HT1080 (cell line): ENCODE data around the gene GAPT. TPM values are rescaled to one million over a fixed set of nuclear protein-coding genes. Genes with fewer than 3 reads are reported as not detected.

Experiments
- DNase-seq: peaks from one replicate; pipeline ENCODE4 v3.0.0-alpha.2; 2015; ENCODE audit warnings: low read depth
- polyA plus RNA-seq, 2 experiments: library from polyadenylated mRNA; depleted of rRNA; stranded (reverse); fragments of >200 nt; gene quantifications; 2 replicates each; pipeline ENCODE4 v1.2.3, GENCODE V29; 2015
- total RNA-seq: library from RNA; depleted of rRNA; stranded (reverse); fragments of >200 nt; shearing (Covaris generic); gene quantifications from 2 replicates; pipeline ENCODE4 v1.2.3, GENCODE V29; 2014; rRNA removed

Gene GAPT
- total RNA-seq = not detected in 2 replicates
- not detected in 2 replicates for polyA plus RNA-seq (2015; cell fraction: cytosol; rRNA removed)
- polyA plus RNA-seq (2015; cell fraction: nucleus; rRNA removed) = not detected in 2 replicates

DNA sequence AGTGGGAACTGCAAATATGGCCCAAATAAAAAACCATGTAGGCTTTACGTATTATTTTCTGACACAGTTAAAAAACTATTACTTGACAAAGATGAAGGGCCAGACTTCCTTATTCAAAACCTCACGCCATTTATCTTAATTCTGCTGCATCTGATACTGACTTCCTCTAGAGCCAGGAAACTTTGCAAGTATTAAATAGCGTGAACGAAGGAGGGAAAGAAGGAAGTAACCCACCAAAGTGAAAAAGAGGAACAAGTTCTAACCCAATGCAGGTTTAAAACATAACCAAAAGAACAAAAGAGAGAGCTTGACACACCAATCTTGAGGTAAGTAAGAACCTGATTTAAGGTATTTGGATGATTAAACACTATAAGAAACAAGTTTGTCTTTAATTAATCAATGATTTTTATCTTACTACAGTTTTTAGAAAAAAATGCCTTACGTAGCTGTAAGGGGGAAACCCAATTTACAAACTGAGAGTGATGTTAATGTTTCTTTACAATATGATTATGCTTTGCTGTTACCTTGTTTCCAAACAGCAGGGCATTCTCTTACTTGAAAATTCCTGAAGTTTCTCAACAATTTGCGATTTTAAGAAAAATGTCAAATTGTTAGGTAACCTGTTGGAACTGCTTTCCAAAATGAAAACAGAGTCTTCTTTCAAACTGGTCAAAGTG lies at the start of gene GAPT:
TSS of gene GAPT (plus strand) at position 220 of the 677 bp plus-strand sequence. CDS start 3,102 bp downstream, outside the sequence.
- no peak for DNase-seq

- no peak for DNase-seq
Measured at GRCh38 chr5:58444805-58445204, 46.4 kb upstream of the GAPT start.

DNA sequence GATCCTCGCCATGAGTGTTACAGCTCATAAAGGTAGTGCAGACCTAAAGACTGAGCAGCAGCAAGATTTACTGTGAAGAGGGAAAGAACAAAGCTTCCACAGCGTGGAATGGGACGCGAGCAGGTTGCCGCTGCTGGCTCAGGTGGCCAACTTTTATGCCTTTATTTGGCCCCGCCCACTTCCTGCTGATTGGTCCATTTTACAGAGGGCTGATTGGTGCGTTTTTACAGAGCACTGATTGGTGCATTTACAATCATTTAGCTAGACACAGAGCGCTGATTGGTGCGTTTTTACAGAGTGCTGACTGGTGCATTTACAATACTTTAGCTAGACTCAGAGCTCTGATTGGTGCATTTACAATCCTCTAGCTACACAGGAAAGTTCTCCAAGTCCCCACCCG lies 45.2 kb upstream of the GAPT start:
- DNase-seq = no peak

DNA sequence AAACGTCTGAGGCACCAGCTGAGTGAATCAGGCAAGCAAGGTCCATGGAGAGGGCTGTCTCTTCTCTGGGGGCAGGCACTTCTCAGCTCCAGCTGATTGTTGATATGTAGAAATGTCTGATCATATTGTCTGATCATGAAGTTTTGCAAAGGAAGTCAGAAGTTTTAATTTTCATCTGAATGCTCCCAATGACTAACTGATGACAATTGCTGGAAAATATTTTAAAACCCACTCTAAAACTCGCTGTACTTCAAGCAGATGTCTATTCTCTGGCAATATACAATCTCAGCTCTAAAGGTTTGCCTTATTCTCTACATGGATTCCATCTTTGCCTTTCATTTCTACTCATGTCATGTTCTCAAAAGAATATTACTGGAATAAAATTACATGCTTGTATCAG lies 44.0 kb upstream of the GAPT start:
- no peak for DNase-seq

GRCh38 chr5:58450018-58450417 lies 41.2 kb upstream of the GAPT start:
- no peak for DNase-seq

DNA sequence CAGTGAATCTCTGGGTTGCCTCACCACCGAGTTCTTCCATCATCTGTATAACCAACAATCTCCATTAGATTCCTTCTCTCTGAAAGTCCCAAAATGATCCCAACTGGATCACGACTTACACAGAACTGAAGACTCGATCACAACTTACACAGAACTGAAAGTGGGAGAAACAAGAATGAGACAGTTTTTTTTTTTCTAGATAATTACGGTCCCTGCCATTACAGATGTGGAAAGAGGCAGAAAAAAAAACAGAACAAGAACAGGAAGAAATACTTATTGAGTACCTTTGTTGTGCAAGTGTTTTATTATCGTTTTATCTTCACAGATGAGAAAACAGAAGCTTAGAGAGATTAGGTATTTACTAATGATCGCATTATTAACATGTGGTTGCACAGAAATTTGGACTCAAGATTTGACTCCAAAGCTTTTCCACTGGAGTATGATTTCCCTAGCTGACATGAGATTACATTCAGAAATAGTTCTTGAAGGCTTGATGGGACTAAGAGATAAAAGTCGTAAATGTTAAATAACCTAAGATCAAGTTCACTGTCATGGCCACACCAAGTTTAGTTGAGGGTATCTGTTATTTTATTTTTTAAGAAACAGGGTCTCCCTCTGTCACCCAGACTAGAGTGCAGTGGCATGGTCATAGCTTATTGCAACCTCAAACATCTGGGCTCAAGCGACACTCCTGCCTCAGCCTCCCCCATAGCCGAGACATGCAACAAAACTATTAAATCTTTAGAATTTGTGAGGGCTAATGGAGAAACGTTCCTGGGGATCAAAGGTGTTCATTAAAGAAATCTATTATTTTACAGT lies 40.2 kb upstream of the GAPT start:
- peak; percentile 38 for DNase-seq

DNA sequence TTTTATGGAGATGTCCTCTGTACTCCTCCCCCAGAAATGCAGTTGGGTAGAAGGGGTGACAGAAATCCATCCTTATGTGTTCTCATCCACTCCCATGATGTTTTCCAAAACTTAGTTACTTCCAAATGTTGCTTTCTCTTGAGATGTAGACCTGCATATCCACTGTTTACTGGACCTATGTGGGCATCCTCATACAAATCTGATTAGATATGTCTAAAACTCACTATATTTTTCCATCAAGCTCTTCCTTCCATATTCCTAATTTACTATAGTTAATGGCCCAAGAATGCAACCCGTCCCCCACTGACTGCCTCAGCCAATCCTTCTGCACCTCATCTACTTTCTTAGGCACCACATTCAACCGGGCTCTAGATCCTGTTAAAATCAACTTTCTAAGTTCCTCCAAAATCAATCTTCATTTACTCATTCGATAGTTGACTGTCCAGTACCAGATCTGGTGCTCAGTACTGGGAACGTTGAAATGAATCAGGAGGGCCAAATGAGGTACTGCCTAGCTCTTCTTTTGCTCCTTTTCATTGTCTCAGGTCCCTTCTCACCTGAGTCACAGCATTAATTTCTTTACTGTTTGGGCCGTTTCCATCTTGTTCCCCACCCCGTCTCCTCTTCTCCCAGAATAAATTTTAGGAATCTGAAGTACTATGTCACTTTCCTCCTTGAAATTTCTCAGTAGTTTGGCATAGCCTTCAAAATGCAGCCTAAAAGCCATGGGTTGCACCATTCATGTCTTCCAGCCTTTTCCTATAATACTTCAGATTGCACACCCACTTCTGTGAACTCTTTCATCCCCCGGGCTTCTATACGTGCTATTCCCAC lies 39.3 kb upstream of the GAPT start:
- no peak for DNase-seq

GRCh38 chr5:58452566-58453258 lies 38.5 kb upstream of the GAPT start:
- DNase-seq = peak; percentile 49

- DNase-seq = peak; percentile 23
Measured at GRCh38 chr5:58453306-58453705, 37.9 kb upstream of the GAPT start.

DNA sequence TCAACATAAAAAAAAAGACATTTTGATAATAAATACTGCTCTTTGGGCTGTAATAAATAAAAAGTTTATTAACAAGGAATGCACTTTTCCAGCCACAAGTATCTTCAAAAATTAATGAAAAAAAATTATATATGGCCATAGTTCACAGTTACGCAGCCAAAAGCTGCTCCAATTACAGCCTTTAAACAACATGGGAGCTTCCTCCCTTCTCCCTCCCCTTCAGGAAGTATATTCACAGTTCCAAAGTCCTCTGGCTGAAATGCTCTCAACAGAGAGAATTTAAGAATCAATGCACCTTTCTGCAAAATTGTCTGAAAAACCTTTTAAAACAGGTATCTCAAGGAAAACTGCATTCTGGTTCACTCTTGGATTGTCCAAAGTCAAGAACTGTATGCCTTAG lies 37.2 kb upstream of the GAPT start:
- DNase-seq = no peak

DNA sequence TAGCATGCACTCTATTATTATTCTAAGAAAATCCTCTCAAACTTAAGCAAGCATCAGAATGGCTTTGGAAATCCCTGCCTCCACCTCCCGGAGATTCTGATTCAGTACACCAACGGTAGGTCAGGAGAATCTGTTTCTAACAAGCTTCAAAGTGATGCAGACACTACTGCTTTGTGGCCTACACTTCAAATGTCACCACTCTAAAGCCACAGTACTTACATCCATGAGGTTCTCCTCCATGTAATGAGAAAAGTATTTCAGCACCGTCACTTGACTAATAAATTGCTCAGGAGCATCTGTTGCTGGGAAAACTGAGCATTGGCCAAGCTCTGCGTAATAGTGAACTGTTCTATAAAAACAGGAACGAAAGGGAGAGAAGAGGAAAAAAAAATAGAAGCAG lies 36.2 kb upstream of the GAPT start:
- no peak for DNase-seq

DNA sequence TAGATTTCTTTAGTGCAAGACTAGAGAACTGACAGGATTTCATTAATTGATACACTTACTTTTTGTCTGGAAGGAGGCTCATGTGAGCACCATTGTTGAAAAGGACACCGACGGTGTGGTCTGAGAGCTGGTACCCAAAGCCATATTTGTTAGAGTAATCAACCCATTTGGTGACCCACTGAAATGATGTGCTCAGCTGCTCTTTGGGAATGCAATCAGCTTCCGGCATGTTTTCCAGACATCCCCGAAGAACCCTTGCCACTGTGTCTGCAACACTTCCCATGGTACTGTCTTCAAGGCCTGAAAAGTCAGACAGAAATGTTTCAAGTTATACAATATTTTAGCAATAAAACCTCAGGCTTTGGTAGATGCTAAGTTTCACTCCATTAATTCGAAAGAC lies 35.8 kb upstream of the GAPT start:
- DNase-seq = no peak

GRCh38 chr5:58456026-58456425 lies 35.2 kb upstream of the GAPT start:
- no peak for DNase-seq

DNA sequence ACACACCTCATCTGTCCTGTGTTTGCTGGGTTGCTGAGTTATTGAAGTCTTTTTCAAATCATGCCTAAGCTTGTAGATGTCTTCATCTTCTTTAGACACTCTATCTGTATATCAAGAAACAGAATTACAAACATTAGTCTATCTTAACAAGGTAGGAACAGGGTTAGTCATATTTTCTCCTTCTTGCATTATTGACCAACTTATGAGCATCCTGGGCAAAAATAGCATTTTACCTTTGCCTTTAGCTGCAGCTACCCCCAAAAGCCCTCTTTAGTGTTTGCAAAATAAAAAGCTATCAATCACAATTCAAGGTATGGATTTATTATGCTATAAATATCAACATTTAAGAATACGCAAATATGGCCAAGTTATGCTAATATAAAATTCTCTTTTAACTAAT lies 34.7 kb upstream of the GAPT start:
- no peak for DNase-seq

GRCh38 chr5:58457050-58457449 lies 34.2 kb upstream of the GAPT start:
- DNase-seq = no peak

GRCh38 chr5:58458141-58458742 lies 33.0 kb upstream of the GAPT start:
- DNase-seq = no peak

DNA sequence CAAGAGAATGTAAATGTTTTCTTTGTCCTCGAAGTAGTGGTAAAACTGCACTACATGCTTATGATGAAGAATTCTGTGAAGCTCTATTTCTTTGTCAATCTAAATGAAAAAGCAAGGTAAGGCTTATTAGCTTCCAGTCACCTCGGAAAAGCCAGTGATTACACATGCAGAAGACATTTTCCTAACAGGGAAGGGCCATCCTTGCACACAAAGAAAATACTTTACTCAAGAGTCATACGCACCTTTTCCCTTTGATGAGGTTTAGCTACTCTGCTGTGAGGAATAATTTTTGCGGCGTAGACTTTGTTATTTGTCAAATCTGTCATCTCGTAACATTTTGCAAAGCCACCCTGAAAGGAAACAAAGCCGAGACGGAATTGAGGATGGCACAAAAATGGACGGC lies 32.5 kb upstream of the GAPT start:
- peak; percentile 61 for DNase-seq

GRCh38 chr5:58459146-58460001 lies 31.9 kb upstream of the GAPT start:
- DNase-seq = peak; percentile 46

- peak; percentile 87 for DNase-seq
Measured at GRCh38 chr5:58460002-58460731, 31.1 kb upstream of the GAPT start, which contains the start of gene PLK2. Gene PLK2 (minus strand): TSS chr5:58460086. CDS start chr5:58459959, 127 bp downstream.
